ENCODE measurements around the gene DPEP2. TPM values are rescaled to one million over a fixed set of nuclear protein-coding genes. Genes with fewer than 3 reads are reported as not detected.

DPEP2 gene
- polyA plus RNA-seq, 3 donors = 117 to 235 (median 124) TPM

DNA sequence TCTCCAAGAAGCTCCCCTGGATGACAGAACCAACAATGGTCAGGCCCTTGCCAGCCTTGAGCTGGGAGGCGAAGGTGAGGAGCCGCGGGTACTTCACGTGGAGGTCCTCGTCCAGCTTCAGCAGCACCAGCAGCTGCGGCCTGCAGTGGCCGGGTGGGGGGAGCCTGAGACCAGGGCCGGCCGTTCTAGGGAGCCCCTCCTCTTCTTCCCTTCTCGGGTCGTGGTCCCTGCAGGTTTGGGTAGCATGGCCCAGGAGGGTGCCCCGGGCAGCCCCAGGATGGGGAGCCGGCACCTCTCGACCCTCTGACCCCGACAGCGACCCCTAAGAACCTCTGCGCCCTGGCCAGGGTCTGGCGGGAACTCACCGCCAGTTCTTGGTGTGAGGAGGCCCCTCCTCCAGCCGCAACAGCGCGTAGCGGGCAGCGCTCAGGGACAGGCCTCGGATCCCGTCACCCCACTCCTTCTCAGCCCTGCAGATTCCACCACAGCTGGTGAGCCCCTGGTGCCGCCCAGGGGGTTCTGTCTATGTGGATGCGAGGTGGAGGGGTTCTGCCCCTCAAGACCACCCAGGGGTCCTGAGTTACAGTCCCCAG, 52.2 kb downstream of the DPEP2 start:
- Mint-ChIP-seq H3K4me3 (no peak overlapping the region), H3K36me3 (peaks cover 57 to 92% of the 10 kb centered on the region in 2 donors), H3K27me3 (ENCODE audit: low read depth in 3 of 3) (peaks cover 0 to 2% (median 2%) of the 10 kb centered on the region in 3 donors), H3K9me3 (no peaks in the 10 kb centered on the region), H3K27ac (no peak overlapping the region), H3K4me1 (no peaks in the 10 kb centered on the region)
- H3K27ac ChIP-seq (ENCODE audit: low read depth in 1 of 2, low read length in 2 of 2) = no peak overlapping the region
- WGBS (ENCODE audit: insufficient coverage) = 97% methylated on average over 17 of the region's 28 CpGs
- no peaks in the 10 kb centered on the region for H3K27me3 ChIP-seq (ENCODE audit: control insufficient read depth in 2 of 2, insufficient read depth in 2 of 2, low read length in 2 of 2)
- DNase-seq = no peak
- peaks cover 89 to 94% of the 10 kb centered on the region in 2 donors for H3K36me3 ChIP-seq (replicated peaks in 1 of 2; ENCODE audit: control insufficient read depth in 1 of 2, insufficient read depth in 2 of 2, low read length in 2 of 2)
- H3K4me2 ChIP-seq (replicated peaks; ENCODE audit: extremely low read depth, low read length, poor library complexity, severe bottlenecking) = no peak overlapping the region
- TF ChIP-seq, protein P1, sequence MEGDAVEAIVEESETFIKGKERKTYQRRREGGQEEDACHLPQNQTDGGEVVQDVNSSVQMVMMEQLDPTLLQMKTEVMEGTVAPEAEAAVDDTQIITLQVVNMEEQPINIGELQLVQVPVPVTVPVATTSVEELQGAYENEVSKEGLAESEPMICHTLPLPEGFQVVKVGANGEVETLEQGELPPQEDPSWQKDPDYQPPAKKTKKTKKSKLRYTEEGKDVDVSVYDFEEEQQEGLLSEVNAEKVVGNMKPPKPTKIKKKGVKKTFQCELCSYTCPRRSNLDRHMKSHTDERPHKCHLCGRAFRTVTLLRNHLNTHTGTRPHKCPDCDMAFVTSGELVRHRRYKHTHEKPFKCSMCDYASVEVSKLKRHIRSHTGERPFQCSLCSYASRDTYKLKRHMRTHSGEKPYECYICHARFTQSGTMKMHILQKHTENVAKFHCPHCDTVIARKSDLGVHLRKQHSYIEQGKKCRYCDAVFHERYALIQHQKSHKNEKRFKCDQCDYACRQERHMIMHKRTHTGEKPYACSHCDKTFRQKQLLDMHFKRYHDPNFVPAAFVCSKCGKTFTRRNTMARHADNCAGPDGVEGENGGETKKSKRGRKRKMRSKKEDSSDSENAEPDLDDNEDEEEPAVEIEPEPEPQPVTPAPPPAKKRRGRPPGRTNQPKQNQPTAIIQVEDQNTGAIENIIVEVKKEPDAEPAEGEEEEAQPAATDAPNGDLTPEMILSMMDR (IDR thresholded peaks at IDR 0.05) = no peak
- no peaks in the 10 kb centered on the region for H3K4me1 ChIP-seq (ENCODE audit: control insufficient read depth in 1 of 2, insufficient read depth in 2 of 2, low read length in 2 of 2)
- H2AFZ ChIP-seq (ENCODE audit: insufficient read depth, low read depth, low read length, poor library complexity, severe bottlenecking) = no peak overlapping the region
- intact Hi-C loops (cut with micrococcal nuclease) = no loop called here
- no peaks in the 10 kb centered on the region for H3K79me2 ChIP-seq (ENCODE audit: insufficient read depth, low read length)
- no peaks in the 10 kb centered on the region for H4K20me1 ChIP-seq (ENCODE audit: insufficient read depth, low read length)
- no peaks in the 10 kb centered on the region for H3K9me3 ChIP-seq (replicated peaks in 1 of 2; ENCODE audit: control insufficient read depth in 1 of 2, insufficient read depth in 1 of 2, low read length in 2 of 2)
- no peak overlapping the region for H3K9ac ChIP-seq (ENCODE audit: insufficient read depth, low read length, poor library complexity, severe bottlenecking)
- no peak overlapping the region for H3K4me3 ChIP-seq (replicated peaks in 1 of 3; ENCODE audit: low read depth in 2 of 3, low read length in 3 of 3)

DNA sequence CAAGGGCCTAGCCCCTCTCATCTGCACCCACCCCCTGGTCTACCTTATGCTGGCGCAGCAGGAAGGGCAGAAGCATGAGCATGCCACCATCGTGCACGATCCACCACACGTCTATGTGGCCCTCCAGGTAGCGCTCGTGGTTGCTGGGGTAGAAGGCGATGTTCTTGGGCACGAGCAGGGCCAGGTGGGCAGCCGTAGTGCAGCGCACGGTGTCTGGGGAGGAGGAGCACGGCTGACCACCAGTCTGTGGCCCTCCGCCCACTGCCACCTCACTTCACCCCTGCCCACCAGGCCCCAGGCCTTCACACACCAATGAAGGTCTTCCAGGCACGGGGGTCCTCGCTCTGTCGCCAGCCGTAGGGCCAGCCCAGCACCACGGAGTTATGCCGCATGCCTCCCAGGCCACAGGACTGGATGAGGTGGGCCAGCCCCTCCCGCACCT, 53.1 kb downstream of the DPEP2 start:
- intact Hi-C loops (cut with micrococcal nuclease) = no loop called here
- Histone ChIP-seq H3K79me2 (ENCODE audit: insufficient read depth, low read length) (no peaks in the 10 kb centered on the region), H3K4me2 (replicated peaks; ENCODE audit: extremely low read depth, low read length, poor library complexity, severe bottlenecking) (no peak overlapping the region), H3K27me3 (ENCODE audit: control insufficient read depth in 2 of 2, insufficient read depth in 2 of 2, low read length in 2 of 2) (no peaks in the 10 kb centered on the region), H3K9ac (ENCODE audit: insufficient read depth, low read length, poor library complexity, severe bottlenecking) (no peak overlapping the region), H3K9me3 (replicated peaks in 1 of 2; ENCODE audit: control insufficient read depth in 1 of 2, insufficient read depth in 1 of 2, low read length in 2 of 2) (no peaks in the 10 kb centered on the region), H4K20me1 (ENCODE audit: insufficient read depth, low read length) (peaks cover 7% of the 10 kb centered on the region), H3K36me3 (replicated peaks in 1 of 2; ENCODE audit: control insufficient read depth in 1 of 2, insufficient read depth in 2 of 2, low read length in 2 of 2) (peaks cover 84 to 85% of the 10 kb centered on the region in 2 donors), H2AFZ (ENCODE audit: insufficient read depth, low read depth, low read length, poor library complexity, severe bottlenecking) (no peak overlapping the region), H3K27ac (ENCODE audit: low read depth in 1 of 2, low read length in 2 of 2) (no peak overlapping the region), H3K4me3 (replicated peaks in 1 of 3; ENCODE audit: low read depth in 2 of 3, low read length in 3 of 3) (no peak overlapping the region), H3K4me1 (ENCODE audit: control insufficient read depth in 1 of 2, insufficient read depth in 2 of 2, low read length in 2 of 2) (no peaks in the 10 kb centered on the region)
- 98% methylated on average over 18 of the region's 20 CpGs for WGBS (ENCODE audit: insufficient coverage)
- TF ChIP-seq, protein P1 (IDR thresholded peaks at IDR 0.05) = no peak
- no peak for DNase-seq
- H3K9me3 Mint-ChIP-seq = no peaks in the 10 kb centered on the region
- H3K4me1 Mint-ChIP-seq = no peaks in the 10 kb centered on the region
- peaks cover 0 to 2% (median 2%) of the 10 kb centered on the region in 3 donors for H3K27me3 Mint-ChIP-seq (ENCODE audit: low read depth in 3 of 3)
- H3K27ac Mint-ChIP-seq = no peak overlapping the region
- no peak overlapping the region for H3K4me3 Mint-ChIP-seq
- peaks cover 54 to 89% of the 10 kb centered on the region in 2 donors for H3K36me3 Mint-ChIP-seq
